Activated naive CD8-positive, alpha-beta T cell treated with anti-CD3 and anti-CD28 coated beads for 36 hours (primary cell): ENCODE measurements around the gene PPP2R1B. TPM values are rescaled to one million over a fixed set of nuclear protein-coding genes. Genes with fewer than 3 reads are reported as not detected.
"Not testable (repeated sequence)": the region's sequence is repeated elsewhere in the genome, so short reads cannot be mapped to it uniquely, and the experiment has no call there.

Experiments used
- DNase-seq: peaks from one replicate; pipeline ENCODE4 v3.0.0; 2021
- H3K27ac Mint-ChIP-seq: one replicate; pipeline ENCODE4 v1.8.0; 2022; ENCODE audit warnings: mild to moderate bottlenecking, moderate library complexity, mixed read lengths
- H3K27me3 Mint-ChIP-seq: one replicate; pipeline ENCODE4 v1.8.0; 2022; ENCODE audit warnings: mild to moderate bottlenecking, mixed read lengths
- H3K36me3 Mint-ChIP-seq: one replicate; pipeline ENCODE4 v1.8.0; 2021; ENCODE audit warnings: mild to moderate bottlenecking, mixed read lengths
- H3K4me1 Mint-ChIP-seq: one replicate; pipeline ENCODE4 v1.8.0; 2021; ENCODE audit warnings: mixed read lengths
- H3K4me3 Mint-ChIP-seq: one replicate; pipeline ENCODE4 v1.8.0; 2022; ENCODE audit warnings: mild to moderate bottlenecking, moderate library complexity, mixed read lengths
- H3K9me3 Mint-ChIP-seq: one replicate; pipeline ENCODE4 v1.8.0; 2022; ENCODE audit warnings: mixed read lengths
- total RNA-seq, 2 experiments: library from RNA; stranded (reverse); gene quantifications; one replicate each; pipeline ENCODE4 v1.2.3, GENCODE V29; 2021

PPP2R1B gene
- total RNA-seq, 2 experiments from 2014 or later: 53.0 to 57.6 TPM

DNA sequence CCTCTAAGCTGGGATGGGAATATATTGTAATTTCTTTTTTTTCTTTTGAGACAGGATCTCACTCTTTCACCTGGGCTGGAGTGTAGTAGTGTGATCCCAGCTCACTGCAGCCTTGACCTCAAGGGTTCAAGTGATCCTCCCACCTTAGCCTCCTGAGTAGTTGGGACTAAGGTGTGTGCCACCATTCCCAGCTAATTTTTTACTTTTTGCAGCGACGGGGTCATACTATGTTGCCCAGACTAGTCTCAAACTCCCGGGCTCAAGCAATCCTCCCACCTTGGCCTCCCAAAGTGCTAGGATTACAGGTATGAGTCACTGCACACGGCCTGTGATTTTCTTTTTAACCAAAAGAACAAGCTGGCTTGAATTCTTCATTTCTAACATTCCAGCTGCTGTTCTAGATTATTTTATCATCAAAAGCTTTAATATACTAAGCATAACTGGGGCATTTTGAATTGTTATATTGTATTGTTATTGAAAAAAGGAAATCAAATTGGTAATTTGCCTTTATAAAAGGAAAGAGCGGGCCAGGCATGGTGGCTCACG lies 26.8 kb upstream of the PPP2R1B start:
- H3K27ac Mint-ChIP-seq: no peak overlapping the region
- peaks cover 21% of the 10 kb centered on the region for H3K36me3 Mint-ChIP-seq
- no peaks in the 10 kb centered on the region for H3K27me3 Mint-ChIP-seq
- peaks cover 4% of the 10 kb centered on the region for H3K9me3 Mint-ChIP-seq
- H3K4me1 Mint-ChIP-seq: peaks cover 5% of the 10 kb centered on the region
- no peak for DNase-seq
- no peak overlapping the region for H3K4me3 Mint-ChIP-seq

- peaks cover 15% of the 10 kb centered on the region for H3K36me3 Mint-ChIP-seq
- no peak for DNase-seq
- H3K4me1 Mint-ChIP-seq: peaks cover 5% of the 10 kb centered on the region
- H3K27ac Mint-ChIP-seq: no peak overlapping the region
- no peaks in the 10 kb centered on the region for H3K9me3 Mint-ChIP-seq
- H3K4me3 Mint-ChIP-seq: no peak overlapping the region
- H3K27me3 Mint-ChIP-seq: no peaks in the 10 kb centered on the region
Observed at GRCh38 chr11:111792314-111792713, 26.1 kb upstream of the PPP2R1B start.

- no peak overlapping the region for H3K4me3 Mint-ChIP-seq
- DNase-seq: no peak
- no peak overlapping the region for H3K27ac Mint-ChIP-seq
- no peaks in the 10 kb centered on the region for H3K27me3 Mint-ChIP-seq
- H3K36me3 Mint-ChIP-seq: peaks cover 4% of the 10 kb centered on the region
- no peaks in the 10 kb centered on the region for H3K4me1 Mint-ChIP-seq
- no peaks in the 10 kb centered on the region for H3K9me3 Mint-ChIP-seq
Observed at GRCh38 chr11:111788464-111788863, 22.3 kb upstream of the PPP2R1B start.

- Mint-ChIP-seq H3K4me3 (no peak overlapping the region), H3K27me3 (no peaks in the 10 kb centered on the region), H3K36me3 (peaks cover 4% of the 10 kb centered on the region), H3K27ac (no peak overlapping the region), H3K9me3 (no peaks in the 10 kb centered on the region), H3K4me1 (no peaks in the 10 kb centered on the region)
- DNase-seq: no peak
Observed at GRCh38 chr11:111788051-111788450, 21.9 kb upstream of the PPP2R1B start.

- Mint-ChIP-seq H3K27me3 (no peaks in the 10 kb centered on the region), H3K36me3 (peaks cover 4% of the 10 kb centered on the region), H3K4me1 (no peaks in the 10 kb centered on the region), H3K9me3 (no peaks in the 10 kb centered on the region), H3K27ac (no peak overlapping the region), H3K4me3 (no peak overlapping the region)
- DNase-seq: no peak
Observed at GRCh38 chr11:111785886-111786412, 19.8 kb upstream of the PPP2R1B start.

- Mint-ChIP-seq H3K27me3 (no peaks in the 10 kb centered on the region), H3K4me1 (no peaks in the 10 kb centered on the region), H3K36me3 (peaks cover 1% of the 10 kb centered on the region), H3K9me3 (no peaks in the 10 kb centered on the region), H3K27ac (no peak overlapping the region), H3K4me3 (no peak overlapping the region)
- no peak for DNase-seq
Observed at GRCh38 chr11:111785076-111785475, 18.9 kb upstream of the PPP2R1B start.

- H3K36me3 Mint-ChIP-seq, H3K27ac Mint-ChIP-seq, DNase-seq, H3K27me3 Mint-ChIP-seq, H3K4me3 Mint-ChIP-seq, H3K4me1 Mint-ChIP-seq, H3K9me3 Mint-ChIP-seq: not testable (repeated sequence)
Observed at GRCh38 chr11:111784311-111784710, 18.1 kb upstream of the PPP2R1B start.

DNA sequence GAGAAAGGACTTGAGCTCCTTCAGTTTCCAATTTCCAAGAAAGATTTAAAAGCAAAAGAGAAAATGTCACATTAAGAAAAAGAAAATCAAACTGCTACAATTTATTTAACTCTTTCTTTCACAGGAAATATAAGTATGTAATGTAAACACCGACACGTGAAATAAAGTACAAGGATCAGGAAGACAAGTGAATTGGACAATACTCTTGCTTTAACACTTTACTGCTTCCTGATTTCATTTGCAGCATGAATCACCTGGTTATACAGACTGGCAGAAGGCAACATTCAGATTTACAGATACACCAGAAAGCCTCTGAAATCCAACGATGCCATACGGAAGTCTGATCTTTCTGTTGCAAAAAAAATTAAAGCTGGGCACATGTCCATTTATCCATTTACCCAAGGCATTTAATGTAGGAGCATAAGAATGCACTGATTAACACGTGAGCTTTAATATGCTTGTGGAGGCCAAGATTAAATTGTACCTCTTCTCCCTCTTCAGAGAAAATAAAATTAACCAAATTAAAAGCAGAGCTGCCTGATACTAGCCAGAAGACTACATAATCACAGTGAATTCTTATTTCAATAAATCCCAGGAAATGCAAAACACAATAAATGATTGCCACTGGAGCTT lies 16.0 kb upstream of the PPP2R1B start:
- DNase-seq: no peak
- Mint-ChIP-seq H3K9me3 (no peaks in the 10 kb centered on the region), H3K36me3 (no peaks in the 10 kb centered on the region), H3K4me1 (no peaks in the 10 kb centered on the region), H3K27me3 (no peaks in the 10 kb centered on the region), H3K27ac (no peak overlapping the region), H3K4me3 (no peak overlapping the region)

DNA sequence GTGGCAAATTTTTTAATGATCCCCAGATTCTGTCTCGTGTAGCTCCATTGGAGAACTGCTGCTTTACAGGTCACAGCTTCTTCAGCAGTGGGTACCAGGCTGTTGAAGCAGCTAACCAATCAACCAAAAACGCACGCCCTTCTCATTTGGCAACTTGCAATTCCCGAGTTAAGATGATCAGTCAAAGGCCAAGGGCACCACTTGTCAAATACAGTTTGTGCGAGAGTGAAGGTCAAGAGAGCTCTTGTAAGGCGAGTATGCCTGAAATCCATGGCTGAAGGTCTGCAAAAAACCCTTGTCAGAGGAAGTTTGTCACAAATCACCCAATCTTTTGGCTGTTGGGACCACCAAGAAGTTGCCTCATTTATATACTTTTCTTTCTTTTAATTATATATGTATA lies 12.9 kb upstream of the PPP2R1B start:
- H3K4me1 Mint-ChIP-seq: no peaks in the 10 kb centered on the region
- no peak for DNase-seq
- no peaks in the 10 kb centered on the region for H3K9me3 Mint-ChIP-seq
- no peaks in the 10 kb centered on the region for H3K36me3 Mint-ChIP-seq
- H3K4me3 Mint-ChIP-seq: no peak overlapping the region
- H3K27ac Mint-ChIP-seq: no peak overlapping the region
- no peaks in the 10 kb centered on the region for H3K27me3 Mint-ChIP-seq

- H3K4me1 Mint-ChIP-seq: no peaks in the 10 kb centered on the region
- H3K36me3 Mint-ChIP-seq: no peaks in the 10 kb centered on the region
- no peak overlapping the region for H3K27ac Mint-ChIP-seq
- no peaks in the 10 kb centered on the region for H3K9me3 Mint-ChIP-seq
- no peak for DNase-seq
- H3K4me3 Mint-ChIP-seq: no peak overlapping the region
- no peaks in the 10 kb centered on the region for H3K27me3 Mint-ChIP-seq
Observed at GRCh38 chr11:111778047-111778558, 11.9 kb upstream of the PPP2R1B start.

DNA sequence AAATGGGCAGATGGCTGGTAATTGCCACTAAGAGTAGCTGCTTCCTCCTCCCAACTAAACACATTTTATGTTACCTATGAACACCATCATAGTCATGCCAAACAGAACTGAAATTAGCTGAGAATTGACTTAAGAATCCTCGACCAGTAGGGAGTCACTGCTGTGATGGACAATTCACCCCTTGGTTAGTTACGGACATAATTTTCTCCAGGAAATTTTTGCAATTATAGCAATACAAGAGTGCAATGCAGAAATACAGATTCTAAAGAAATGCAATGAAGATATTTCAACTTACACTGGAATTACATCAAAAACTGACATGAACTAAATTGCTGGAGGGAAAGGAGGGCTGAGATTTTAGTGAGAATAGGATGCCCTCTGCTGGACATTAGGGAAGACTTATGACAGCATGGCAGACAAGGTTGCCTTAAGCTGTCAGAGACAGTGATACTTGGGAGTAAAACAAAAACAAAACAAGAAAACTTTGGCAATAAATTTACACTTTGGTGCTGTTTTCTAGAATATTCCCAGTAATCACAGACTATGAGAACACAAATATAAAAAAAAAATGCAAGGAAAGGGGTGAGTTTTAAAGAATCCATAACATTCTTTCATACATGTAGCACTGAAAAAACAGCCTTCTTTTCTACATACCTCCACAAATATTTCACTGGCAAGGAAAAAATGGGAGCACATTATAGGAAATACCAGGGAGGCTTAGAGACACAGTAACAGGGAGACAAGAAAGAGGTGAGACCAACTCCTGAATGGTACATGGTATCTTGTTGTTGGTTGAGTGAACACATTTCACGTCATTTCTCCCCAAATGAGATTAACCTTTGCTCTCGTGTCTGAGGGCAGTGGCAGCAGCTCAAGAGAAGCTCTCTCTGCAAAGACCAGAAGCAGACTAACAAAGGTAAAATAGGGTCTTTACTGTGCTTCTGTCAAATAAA lies 11.2 kb upstream of the PPP2R1B start:
- Mint-ChIP-seq H3K4me3 (no peak overlapping the region), H3K9me3 (no peaks in the 10 kb centered on the region), H3K36me3 (no peaks in the 10 kb centered on the region), H3K4me1 (no peaks in the 10 kb centered on the region), H3K27ac (no peak overlapping the region), H3K27me3 (no peaks in the 10 kb centered on the region)
- no peak for DNase-seq

- no peaks in the 10 kb centered on the region for H3K9me3 Mint-ChIP-seq
- DNase-seq: no peak
- H3K27me3 Mint-ChIP-seq: no peaks in the 10 kb centered on the region
- H3K4me1 Mint-ChIP-seq: no peaks in the 10 kb centered on the region
- H3K4me3 Mint-ChIP-seq: no peak overlapping the region
- H3K36me3 Mint-ChIP-seq: no peaks in the 10 kb centered on the region
- H3K27ac Mint-ChIP-seq: no peak overlapping the region
Observed at GRCh38 chr11:111776398-111777093, 10.4 kb upstream of the PPP2R1B start.

DNA sequence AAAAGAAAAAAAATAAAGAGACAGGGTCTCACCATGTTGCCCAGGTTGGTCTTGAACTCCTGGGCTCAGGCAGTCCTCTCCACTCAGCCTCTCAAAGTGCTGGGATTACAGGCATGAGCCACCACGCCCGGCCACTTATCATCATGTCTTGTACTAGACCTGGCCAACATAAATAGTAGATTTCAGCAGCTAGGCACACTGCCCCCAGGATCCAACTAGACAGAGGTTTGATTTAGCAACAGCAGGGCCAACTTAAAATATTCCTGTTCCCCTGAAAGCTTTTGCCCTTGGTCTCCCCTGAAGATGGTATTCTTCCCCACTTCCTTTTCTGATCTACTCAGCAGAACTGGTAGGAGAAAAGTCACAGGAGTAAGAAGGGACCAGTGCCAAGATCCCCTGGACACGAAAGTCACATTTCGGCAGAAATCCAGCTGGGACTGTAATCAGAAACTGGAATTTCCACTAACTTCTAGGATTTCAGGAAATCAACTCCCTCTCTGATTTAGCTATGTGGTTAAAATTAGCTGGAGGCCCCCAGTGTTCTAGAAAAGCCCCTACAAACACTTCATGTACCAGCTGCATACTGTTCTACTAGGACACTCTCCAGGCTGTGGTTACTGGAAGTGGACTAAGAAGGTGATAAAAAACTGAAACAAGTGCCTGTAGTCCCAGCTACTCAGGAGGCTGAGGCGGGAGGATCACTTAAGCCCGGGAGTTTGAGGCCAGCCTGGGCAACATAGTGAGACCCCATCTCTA lies 8.9 kb upstream of the PPP2R1B start:
- Mint-ChIP-seq H3K27me3 (no peaks in the 10 kb centered on the region), H3K4me1 (no peaks in the 10 kb centered on the region), H3K36me3 (no peaks in the 10 kb centered on the region), H3K4me3 (no peak overlapping the region), H3K9me3 (no peaks in the 10 kb centered on the region), H3K27ac (no peak overlapping the region)
- DNase-seq: no peak

DNA sequence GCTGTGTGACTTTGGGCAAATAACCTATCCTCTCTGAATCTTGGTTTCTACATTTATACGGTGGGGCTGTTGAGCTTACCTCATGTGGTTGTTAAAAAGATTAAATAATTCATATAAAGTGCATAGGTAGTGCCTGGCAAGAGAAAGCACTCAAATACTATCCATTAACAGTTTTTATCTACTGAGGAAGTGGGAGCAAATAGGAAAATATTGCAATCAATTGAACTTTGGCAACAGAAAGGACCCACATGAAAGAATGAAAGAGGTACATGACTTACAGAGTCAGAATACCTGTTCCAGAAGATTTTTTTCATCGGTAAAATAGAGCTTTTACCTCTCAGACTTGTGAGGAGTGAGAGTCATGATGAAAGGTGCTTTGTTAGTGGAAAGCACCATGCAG lies 6.3 kb upstream of the PPP2R1B start:
- H3K36me3 Mint-ChIP-seq: no peaks in the 10 kb centered on the region
- no peaks in the 10 kb centered on the region for H3K4me1 Mint-ChIP-seq
- no peak overlapping the region for H3K27ac Mint-ChIP-seq
- H3K4me3 Mint-ChIP-seq: no peak overlapping the region
- no peaks in the 10 kb centered on the region for H3K9me3 Mint-ChIP-seq
- DNase-seq: no peak
- no peaks in the 10 kb centered on the region for H3K27me3 Mint-ChIP-seq
